HCT116 (cell line): ENCODE results near the gene NSUN7. TPM values are rescaled to one million over a fixed set of nuclear protein-coding genes. Genes with fewer than 3 reads are reported as not detected.
A peak's percentile ranks its signal among the peaks of the same experiment; 100 is the strongest.

ENCODE experiments used
- ATAC-seq: fragments of 200-7000 bp; cut with Tn5 transposase; 2 replicates; pipeline ENCODE4 v1.9.1; 2020; ENCODE audit warnings: mild to moderate bottlenecking, moderate library complexity
- BruUV-seq: library from RNA; stranded (reverse); fragments of 400-500 nt; replicated peaks from 2 replicates; lab custom pipeline; 2021; lab: Mats Ljungman, UMichigan
- CTCF ChIA-PET: fragments of 300-600 bp; sonication (Branson Sonifier 250); formaldehyde crosslinking; loops from one replicate; lab custom pipeline; 2021; ENCODE audit warnings: antibody characterized with exemption; lab: Charles Lee
- POLR2A ChIA-PET: fragments of 300-600, 350-600 bp; sonication (Branson Sonifier 250); formaldehyde crosslinking; loops from one replicate; lab custom pipeline; 2021; ENCODE audit warnings: antibody characterized with exemption; lab: Charles Lee
- RAD21 ChIA-PET, 2 experiments: fragments of 300-600 bp; sonication (Branson Sonifier 250); formaldehyde crosslinking; loops; one replicate each; lab custom pipeline; 2023; ENCODE audit warnings: low total read pairs in 2 of 2; ENCODE audit not compliant: uncharacterized antibody in 2 of 2, unreplicated experiment in 2 of 2, low non-redundant PET in 1 of 2; lab: Charles Lee
- DNase-seq: peaks from one replicate; pipeline ENCODE4 v3.0.0-alpha.2; 2010; ENCODE audit warnings: low read depth, low spot score
- H2AFZ ChIP-seq: fragments of 200-600 bp; shearing (Covaris generic), sonication (generic); 2 replicates; pipeline ENCODE4 v1.6.1; 2017; ENCODE audit warnings: low read depth, mixed run types, mixed read lengths, antibody characterized with exemption, low read length; ENCODE audit not compliant: poor library complexity, severe bottlenecking
- H3K27ac ChIP-seq: 2 replicates; pipeline ENCODE4 v1.5.1; 2012; ENCODE audit warnings: low read depth, low read length
- H3K27me3 ChIP-seq: fragments of 200-600 bp; sonication (generic); 2 replicates; pipeline ENCODE4 v1.6.1; 2016; ENCODE audit warnings: mixed run types, low read length, mixed read lengths; ENCODE audit not compliant: insufficient read depth
- H3K36me3 ChIP-seq, 2 experiments: fragments of 200-500 bp in 1 of 2; fragments of 200-600 bp in 1 of 2; sonication (Bioruptor generic) in 1 of 2; sonication (generic) in 1 of 2; 2 replicates each; pipeline versions ENCODE4 v1.5.1 to v1.6.1; 2014 to 2016; ENCODE audit warnings: low read length in 2 of 2, inconsistent platforms in 1 of 2, mixed read lengths in 1 of 2, mixed run types in 1 of 2; ENCODE audit not compliant: insufficient read depth in 2 of 2, control insufficient read depth in 1 of 2
- H3K4me1 ChIP-seq, 2 experiments: fragments of 200-600 bp in 1 of 2; sonication (generic) in 1 of 2; 2 replicates each; pipeline versions ENCODE4 v1.5.1 to v1.6.1; 2012 to 2017; ENCODE audit warnings: low read length in 2 of 2, inconsistent platforms in 1 of 2, mild to moderate bottlenecking in 1 of 2, mixed read lengths in 1 of 2, mixed run types in 1 of 2, moderate library complexity in 1 of 2; ENCODE audit not compliant: insufficient read depth in 2 of 2, control insufficient read depth in 1 of 2
- H3K4me2 ChIP-seq: fragments of 200-600 bp; sonication (generic); 2 replicates; pipeline ENCODE4 v1.6.1; 2017; ENCODE audit warnings: mixed run types, low read length, mixed read lengths
- H3K4me3 ChIP-seq, 2 experiments: fragments of 200-600 bp in 1 of 2; sonication (generic) in 1 of 2; replicated peaks in 1 of 2; 2 replicates each; pipeline ENCODE4 v1.5.1; 2011 to 2016; ENCODE audit warnings: low read length in 2 of 2, control low read depth in 1 of 2, low read depth in 1 of 2, mild to moderate bottlenecking in 1 of 2, mixed read lengths in 1 of 2, mixed run types in 1 of 2
- H3K79me2 ChIP-seq: fragments of 200-600 bp; sonication (generic); 2 replicates; pipeline ENCODE4 v1.6.1; 2017; ENCODE audit warnings: mild to moderate bottlenecking, mixed run types, low read length, moderate library complexity, mixed read lengths; ENCODE audit not compliant: insufficient read depth
- H3K9ac ChIP-seq: fragments of 200-600 bp; sonication (generic); 2 replicates; pipeline ENCODE4 v1.6.1; 2016; ENCODE audit warnings: low read length, mixed read lengths
- H3K9me2 ChIP-seq: fragments of 200-600 bp; sonication (generic), shearing (Covaris generic); 2 replicates; pipeline ENCODE4 v1.6.1; 2017; ENCODE audit warnings: mixed run types, mild to moderate bottlenecking, moderate library complexity; ENCODE audit not compliant: insufficient read depth
- H3K9me3 ChIP-seq, 2 experiments: fragments of 200-500 bp in 1 of 2; fragments of 200-600 bp in 1 of 2; sonication (Bioruptor generic) in 1 of 2; sonication (generic) in 1 of 2; 2 replicates each; pipeline ENCODE4 v1.6.1; 2014 to 2017; ENCODE audit warnings: low read length in 2 of 2, mixed read lengths in 2 of 2, inconsistent platforms in 1 of 2, low read depth in 1 of 2, mild to moderate bottlenecking in 1 of 2, mixed run types in 1 of 2, moderate library complexity in 1 of 2; ENCODE audit not compliant: control insufficient read depth in 1 of 2, insufficient read depth in 1 of 2
- H4K20me1 ChIP-seq: fragments of 200-600 bp; sonication (generic), shearing (Covaris generic); 2 replicates; pipeline ENCODE4 v1.6.1; 2017; ENCODE audit warnings: mixed run types, mild to moderate bottlenecking, moderate library complexity; ENCODE audit not compliant: insufficient read depth
- ATF3 ChIP-seq: IDR thresholded peaks from 2 replicates; pipeline ENCODE4 v1.6.1; 2012
- EGR1 ChIP-seq: IDR thresholded peaks from 2 replicates; pipeline ENCODE4 v1.6.1; 2012; ENCODE audit warnings: low read depth
- EZH2 ChIP-seq: fragments of 200-600 bp; sonication (generic); IDR thresholded peaks from 2 replicates; pipeline ENCODE4 v1.6.1; 2017; ENCODE audit warnings: antibody characterized with exemption, mixed run types
- POLR2AphosphoS5 ChIP-seq: IDR thresholded peaks from 2 replicates; pipeline ENCODE4 v1.6.1; 2011; ENCODE audit warnings: mild to moderate bottlenecking, low read depth, low read length, moderate library complexity
- RAD21 ChIP-seq: IDR thresholded peaks from 2 replicates; pipeline ENCODE4 v1.6.1; 2012; ENCODE audit warnings: low read depth, mild to moderate bottlenecking
- ZNF274 ChIP-seq: fragments of 200-500 bp; sonication (Bioruptor generic); IDR thresholded peaks from 2 replicates; pipeline ENCODE4 v1.6.1; 2014; ENCODE audit warnings: mild to moderate bottlenecking, low read depth, low read length, inconsistent platforms
- intact Hi-C: fragments of 100-400 bp; cut with micrococcal nuclease; formaldehyde crosslinking; loops from 2 replicates; pipeline ENCODE4 v1.10.0; 2022
- total RNA-seq: library from RNA; stranded (reverse); gene quantifications from one replicate; pipeline ENCODE4 v1.2.1, GENCODE V29; 2021; ENCODE audit not compliant: unreplicated experiment
- TF ChIP-seq, protein P1 (sequence below), 3 experiments: fragments of 200-600 bp in 1 of 3; sonication (generic) in 1 of 3; IDR thresholded peaks in 2 of 3; conservative IDR thresholded peaks in 1 of 3; 2 replicates each; pipeline ENCODE4 v1.5.1; 2012 to 2017; ENCODE audit warnings: low read depth in 2 of 3, low read length in 2 of 3, antibody characterized with exemption in 1 of 3, borderline replicate concordance in 1 of 3, control low read depth in 1 of 3, mild to moderate bottlenecking in 1 of 3, mixed read lengths in 1 of 3, mixed run types in 1 of 3, moderate library complexity in 1 of 3; ENCODE audit not compliant: insufficient read depth in 1 of 3
- TF ChIP-seq, protein P2 (sequence below): IDR thresholded peaks from 2 replicates; pipeline ENCODE4 v1.6.1; 2012

NSUN7 gene
- total RNA-seq, 1 experiment from 2014 or later: 0.07 TPM

- Histone ChIP-seq H3K27ac (no peak overlapping the region), H3K27me3 (no peaks in the 10 kb centered on the region), H3K4me1 (peaks cover 4 to 11% of the 10 kb centered on the region in 2 experiments; a peak in 3 of 4 replicates), H3K4me3 (no peak overlapping the region), H2AFZ (no peak overlapping the region), H3K9me2 (no peaks in the 10 kb centered on the region), H4K20me1 (no peaks in the 10 kb centered on the region), H3K4me2 (no peak overlapping the region), H3K79me2 (no peaks in the 10 kb centered on the region; the same call in 1 of the 2 replicates), H3K9ac (no peak overlapping the region)
- ChIA-PET POLR2A (no interaction called here), CTCF (interaction anchor here (1.4 kb wide), 1 partner anchor 8 kb away, joined by 3 read pairs; no protein-coding TSS in a partner anchor)
- TF ChIP-seq, protein P1, sequence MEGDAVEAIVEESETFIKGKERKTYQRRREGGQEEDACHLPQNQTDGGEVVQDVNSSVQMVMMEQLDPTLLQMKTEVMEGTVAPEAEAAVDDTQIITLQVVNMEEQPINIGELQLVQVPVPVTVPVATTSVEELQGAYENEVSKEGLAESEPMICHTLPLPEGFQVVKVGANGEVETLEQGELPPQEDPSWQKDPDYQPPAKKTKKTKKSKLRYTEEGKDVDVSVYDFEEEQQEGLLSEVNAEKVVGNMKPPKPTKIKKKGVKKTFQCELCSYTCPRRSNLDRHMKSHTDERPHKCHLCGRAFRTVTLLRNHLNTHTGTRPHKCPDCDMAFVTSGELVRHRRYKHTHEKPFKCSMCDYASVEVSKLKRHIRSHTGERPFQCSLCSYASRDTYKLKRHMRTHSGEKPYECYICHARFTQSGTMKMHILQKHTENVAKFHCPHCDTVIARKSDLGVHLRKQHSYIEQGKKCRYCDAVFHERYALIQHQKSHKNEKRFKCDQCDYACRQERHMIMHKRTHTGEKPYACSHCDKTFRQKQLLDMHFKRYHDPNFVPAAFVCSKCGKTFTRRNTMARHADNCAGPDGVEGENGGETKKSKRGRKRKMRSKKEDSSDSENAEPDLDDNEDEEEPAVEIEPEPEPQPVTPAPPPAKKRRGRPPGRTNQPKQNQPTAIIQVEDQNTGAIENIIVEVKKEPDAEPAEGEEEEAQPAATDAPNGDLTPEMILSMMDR (IDR thresholded peaks at IDR 0.05 in 2 of 3, conservative IDR thresholded peaks at IDR 0.05 in 1 of 3; ENCODE audit: borderline replicate concordance in 1 of 3, insufficient read depth in 1 of 3, low read depth in 2 of 3, low read length in 2 of 3): peak; percentile 12 to 45 (median 43); a peak in 4 of 6 replicates
- TF ChIP-seq RAD21 (peak; percentile 50), ATF3 (no peak)
- TF ChIP-seq, all 23 proteins: peak for 2
- DNase-seq: no peak
- RAD21 ChIA-PET: no interaction called here
- no peaks in the 10 kb centered on the region for H3K9me3 ChIP-seq
- peak; percentile 52 for ATAC-seq
- no TSS peak for BruUV-seq
- intact Hi-C loops: no loop called here
- no peaks in the 10 kb centered on the region for H3K36me3 ChIP-seq
Measured at GRCh38 chr4:40843696-40844095, 93.9 kb downstream of the NSUN7 start.

DNA sequence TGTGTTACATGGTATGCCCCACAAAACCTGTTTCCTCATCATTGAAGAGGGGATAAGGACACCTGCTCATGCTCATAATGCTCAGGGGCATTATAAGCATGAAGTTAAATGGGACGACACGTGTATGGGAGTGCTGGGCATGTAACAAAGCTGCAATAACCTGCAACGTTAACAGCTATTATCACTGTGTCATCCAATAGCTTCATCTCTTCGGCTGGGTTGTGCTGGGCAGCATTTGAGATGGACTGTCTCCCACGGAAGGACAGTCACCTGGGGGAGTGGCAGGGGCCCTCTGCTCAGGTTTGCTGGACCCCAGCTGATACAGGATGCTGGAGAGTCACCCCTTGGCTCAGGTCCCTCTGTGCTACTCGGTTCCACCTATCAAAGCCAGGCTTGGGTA lies 94.5 kb downstream of the NSUN7 start:
- no peak overlapping the region for H2AFZ ChIP-seq
- ChIA-PET CTCF (no interaction called here), POLR2A (no interaction called here), RAD21 (no interaction called here)
- no peak for TF ChIP-seq EZH2
- TF ChIP-seq, protein P2, sequence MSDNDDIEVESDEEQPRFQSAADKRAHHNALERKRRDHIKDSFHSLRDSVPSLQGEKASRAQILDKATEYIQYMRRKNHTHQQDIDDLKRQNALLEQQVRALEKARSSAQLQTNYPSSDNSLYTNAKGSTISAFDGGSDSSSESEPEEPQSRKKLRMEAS: no peak
- TF ChIP-seq POLR2AphosphoS5: no peak
- TF ChIP-seq EGR1: no peak
- TF ChIP-seq ZNF274: no peak
- DNase-seq (no peak), ATAC-seq (no peak)
- H3K9me3 ChIP-seq: no peaks in the 10 kb centered on the region
- no peak overlapping the region for H3K4me2 ChIP-seq
- no peaks in the 10 kb centered on the region for H4K20me1 ChIP-seq
- no peaks in the 10 kb centered on the region; the same call in 1 of the 2 replicates for H3K79me2 ChIP-seq
- no peak overlapping the region for H3K9ac ChIP-seq
- H3K4me3 ChIP-seq: no peak overlapping the region
- peaks cover 4 to 11% of the 10 kb centered on the region in 2 experiments; a peak in 3 of 4 replicates for H3K4me1 ChIP-seq
- H3K9me2 ChIP-seq: no peaks in the 10 kb centered on the region
- H3K27me3 ChIP-seq: no peaks in the 10 kb centered on the region
- intact Hi-C loops: no loop called here
- BruUV-seq: no TSS peak
- H3K36me3 ChIP-seq: no peaks in the 10 kb centered on the region
- no peak overlapping the region for H3K27ac ChIP-seq
